GM21786 (cell line): Measurements from ENCODE around the gene NADSYN1.

Source experiments
- ATAC-seq: cut with Tn5 transposase; IDR thresholded peaks from one replicate; pipeline ENCODE4 v1.9.1; 2021; ENCODE audit not compliant: unreplicated experiment

NADSYN1 gene

DNA sequence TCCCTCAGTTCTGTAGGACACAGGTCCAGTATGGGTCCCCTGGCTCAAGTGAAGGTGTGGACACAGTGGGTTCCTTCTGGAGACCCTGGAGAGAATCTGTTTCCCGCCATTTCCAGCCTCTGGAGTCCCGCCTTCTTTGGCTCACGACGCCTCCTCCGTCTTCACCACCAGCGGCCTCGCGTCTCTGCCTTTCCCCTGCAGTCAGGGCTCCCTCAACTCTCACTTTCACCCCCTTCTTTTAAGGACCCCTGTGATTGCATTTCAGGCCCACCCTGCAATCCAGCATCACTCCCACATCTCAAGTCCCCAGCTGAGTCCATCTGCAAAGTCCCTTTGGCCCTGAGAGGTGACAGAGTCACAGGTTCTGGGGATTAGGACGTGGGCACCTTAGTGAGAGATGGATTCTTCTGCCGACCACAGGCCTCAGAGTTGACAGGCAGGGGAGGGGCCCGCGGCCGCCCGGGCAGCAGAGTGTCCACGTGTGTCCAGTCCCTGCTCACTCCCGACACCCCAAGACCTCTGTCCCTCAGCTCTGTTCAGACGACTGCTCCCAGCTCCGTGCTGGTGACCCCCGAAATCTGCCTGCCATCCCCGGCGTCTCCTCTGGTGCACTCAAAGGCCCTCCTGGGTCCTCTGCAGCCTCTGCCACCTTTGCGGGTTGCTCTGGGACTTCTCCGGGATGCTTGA lies 37.2 kb downstream of the NADSYN1 start:
- ATAC-seq, result no peak

DNA sequence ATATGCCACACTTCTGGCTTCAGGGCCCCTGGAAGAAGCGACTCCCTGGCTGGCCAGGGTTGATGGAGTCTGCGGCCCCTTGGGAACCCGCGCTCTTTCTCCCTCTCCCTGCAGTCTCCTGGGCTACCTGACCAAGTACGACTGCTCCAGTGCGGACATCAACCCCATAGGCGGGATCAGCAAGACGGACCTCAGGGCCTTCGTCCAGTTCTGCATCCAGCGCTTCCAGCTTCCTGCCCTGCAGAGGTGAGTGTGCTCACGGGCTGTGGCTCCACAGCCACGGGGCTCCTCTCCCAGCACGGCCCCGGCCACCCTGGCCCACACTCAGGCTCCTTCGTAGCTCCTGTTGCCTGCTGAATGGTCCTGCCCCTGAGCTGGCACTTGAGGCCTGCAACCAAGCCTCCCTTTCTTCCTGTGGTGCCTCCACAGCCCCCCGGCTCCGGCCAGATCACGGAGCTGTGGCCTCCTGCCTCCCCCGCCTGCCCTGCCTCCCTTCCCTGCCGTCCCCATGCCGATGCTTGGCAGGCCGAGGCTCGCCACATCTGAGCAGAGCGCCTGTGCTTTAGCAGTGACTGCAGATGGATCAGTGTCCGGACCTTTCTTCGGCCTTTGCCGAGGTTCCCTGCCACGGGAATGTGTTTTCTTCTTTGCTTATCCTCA lies 37.9 kb downstream of the NADSYN1 start:
- ATAC-seq, result no peak

DNA sequence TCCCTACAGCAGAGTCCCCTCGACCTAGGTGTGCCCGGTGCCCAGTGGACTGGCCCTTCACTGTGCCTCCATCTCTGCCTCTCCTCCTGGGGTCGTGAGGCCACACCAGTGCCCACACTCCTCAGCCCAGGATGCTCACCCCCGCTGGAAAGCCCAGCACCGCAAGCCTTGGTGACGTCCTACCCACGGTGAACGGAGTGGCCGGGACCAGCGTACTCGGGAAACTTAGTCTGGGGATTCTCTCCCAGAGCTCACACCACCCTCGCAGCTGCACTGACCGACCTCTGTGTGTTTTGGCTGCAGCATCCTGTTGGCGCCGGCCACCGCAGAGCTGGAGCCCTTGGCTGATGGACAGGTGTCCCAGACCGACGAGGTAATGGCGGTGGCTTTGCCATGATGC lies 38.5 kb downstream of the NADSYN1 start:
- ATAC-seq, result no peak

DNA sequence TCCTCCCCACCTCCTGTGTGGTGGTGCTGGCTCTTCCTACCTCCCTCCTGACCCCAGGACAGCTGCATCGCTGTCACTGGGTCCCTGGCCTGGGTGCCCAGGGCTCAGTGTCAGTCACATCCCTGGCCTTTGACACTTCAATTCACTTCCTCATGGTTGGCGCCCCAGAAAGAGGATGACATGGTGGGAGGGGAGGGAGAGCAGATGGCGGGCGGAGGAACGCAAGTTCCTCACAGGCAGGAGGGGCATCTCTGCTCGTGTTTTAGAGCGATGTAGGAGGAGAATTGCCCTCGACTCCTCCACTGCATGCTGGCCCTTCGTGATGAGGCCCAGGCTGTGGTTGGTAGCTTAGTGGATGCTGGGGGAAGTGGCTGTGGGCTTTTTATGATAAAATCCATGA lies 38.9 kb downstream of the NADSYN1 start:
- no peak for ATAC-seq

DNA sequence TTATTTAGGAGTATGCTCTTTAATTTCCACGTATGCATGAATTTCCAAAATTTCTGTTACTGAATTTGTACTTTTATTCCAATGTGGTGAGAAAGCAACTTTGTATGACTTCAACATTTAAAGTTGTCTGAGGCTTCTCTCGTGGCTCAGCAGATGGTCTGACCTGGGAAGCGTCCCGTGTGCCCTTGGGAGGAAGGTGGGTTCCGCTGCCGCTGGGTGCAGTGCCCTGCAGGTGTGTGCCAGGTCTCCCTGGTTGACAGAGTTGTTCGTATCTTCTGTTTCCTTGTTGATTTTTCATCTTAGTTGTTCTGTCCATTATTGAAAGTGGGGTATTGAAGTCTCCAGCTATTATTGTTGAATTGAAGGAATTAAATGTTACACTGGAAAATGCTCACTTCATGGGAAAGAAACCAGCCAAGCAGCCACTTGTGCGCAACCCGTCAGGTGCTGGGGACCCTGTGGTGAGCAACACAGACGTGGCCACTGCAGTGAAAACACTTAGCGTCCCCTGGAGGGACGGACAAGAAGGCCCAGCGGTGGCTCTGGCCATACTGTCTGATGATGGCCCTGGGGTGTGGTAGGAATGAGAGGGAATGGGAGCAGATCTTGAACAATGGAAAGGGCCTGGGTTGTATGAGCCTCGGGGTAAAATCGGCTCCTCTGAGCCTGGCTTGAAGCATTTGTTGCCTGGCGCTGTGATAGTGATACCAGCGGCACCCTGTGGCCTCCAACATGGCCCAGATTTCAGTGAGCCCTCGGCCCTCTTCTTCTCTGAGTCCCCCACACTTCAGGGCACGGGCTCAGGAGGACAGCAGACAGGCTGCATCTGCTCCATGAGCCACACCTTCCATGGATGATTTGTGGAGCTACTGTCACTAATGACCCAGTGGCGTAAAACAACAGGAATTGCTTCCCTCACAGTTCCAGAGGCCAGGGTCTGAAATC lies 42.6 kb downstream of the NADSYN1 start:
- no peak for ATAC-seq

DNA sequence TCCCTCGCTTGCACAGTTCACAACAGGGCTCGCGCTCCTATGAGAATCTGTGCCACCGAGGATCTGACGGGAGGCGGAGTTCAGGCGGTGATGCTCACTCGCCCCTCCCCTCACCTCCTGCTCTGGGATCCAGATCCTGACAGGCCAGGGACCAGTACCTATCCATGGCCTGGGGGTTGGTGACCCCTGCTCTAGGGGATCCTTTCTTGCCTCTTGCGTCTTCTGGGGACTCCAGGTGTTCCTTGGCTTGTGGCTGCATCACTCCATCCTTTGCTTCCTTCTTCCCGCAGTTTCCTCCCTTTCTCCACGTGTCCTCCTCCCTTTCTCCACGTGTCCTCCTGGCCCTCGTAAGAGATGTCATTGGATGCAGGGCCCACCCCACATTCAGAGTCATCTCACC lies 43.4 kb downstream of the NADSYN1 start:
- ATAC-seq, result no peak

DNA sequence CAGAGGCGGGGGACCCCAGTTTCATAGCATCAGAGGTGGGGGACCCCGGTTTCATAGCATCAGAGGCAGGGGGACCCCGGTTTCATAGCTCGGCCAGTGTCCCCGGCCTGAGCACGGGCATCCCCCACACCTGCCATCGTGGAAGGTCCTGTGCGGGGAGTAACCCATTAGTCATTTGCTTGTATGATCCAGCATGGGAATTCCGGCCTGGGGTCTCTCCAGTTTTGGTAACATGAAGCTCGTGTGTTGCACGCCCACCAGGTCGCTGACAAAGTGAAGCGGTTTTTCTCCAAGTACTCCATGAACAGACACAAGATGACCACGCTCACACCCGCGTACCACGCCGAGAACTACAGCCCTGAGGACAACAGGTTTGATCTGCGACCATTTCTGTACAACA lies 45.1 kb downstream of the NADSYN1 start:
- no peak for ATAC-seq

DNA sequence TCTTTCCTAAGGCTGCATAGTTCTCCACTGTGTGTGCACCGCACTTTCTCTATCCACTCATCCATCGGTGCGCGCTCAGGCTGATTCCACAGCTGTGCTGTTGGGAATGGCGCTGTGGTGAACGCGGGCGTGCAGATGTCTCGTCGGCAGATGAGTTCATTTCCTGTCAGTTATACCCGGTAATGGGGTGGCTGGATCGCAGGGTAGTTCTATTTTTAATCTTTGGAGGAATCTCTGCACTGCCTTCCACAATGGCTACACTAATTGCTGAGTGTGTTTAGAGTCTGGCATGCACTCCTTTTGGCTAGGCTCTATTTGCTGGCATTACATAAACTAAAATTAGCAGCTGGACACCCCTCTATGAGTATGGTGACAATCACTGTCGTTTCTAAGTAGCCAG lies 46.1 kb downstream of the NADSYN1 start:
- no peak for ATAC-seq

DNA sequence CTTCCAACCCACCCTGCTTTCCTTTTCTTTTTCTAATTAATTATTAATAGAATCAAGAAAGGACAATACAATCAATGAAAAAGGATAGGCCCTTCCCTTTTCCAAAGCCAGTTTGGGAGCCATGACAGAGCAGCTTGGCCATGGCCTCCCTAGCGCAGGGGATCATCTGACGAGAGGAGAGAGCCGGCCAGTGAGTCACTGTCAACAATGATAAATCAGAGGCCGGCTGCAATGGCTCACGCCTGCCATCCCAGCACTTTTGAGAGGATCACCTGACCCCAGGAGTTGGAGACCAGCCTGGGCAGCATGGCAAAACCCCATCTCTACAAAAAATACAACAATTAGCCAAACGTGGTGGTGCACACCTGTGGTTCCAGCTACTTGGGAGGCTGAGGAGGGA lies 46.5 kb downstream of the NADSYN1 start:
- no peak for ATAC-seq

DNA sequence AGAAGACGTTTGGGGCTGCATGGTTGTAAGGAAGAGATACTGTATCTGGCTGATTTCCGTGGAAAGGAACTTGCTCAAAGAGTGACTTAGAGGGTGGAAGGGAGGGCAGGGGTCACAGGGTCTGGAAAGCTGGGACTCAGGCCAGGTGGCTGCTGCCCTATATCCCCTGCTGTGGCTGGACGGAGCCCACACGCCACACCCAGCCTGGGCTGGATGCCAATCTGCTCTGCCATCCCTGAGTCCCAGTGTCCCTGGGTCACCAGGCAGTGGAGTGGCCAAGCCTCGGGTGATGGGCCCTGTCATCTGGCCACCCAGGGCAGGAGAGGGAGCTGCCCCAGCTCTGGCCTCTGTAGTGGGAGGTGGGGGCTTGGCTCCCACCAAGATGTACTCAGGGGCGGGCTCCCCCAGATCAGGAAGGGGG lies 47.6 kb downstream of the NADSYN1 start:
- ATAC-seq, result no peak

DNA sequence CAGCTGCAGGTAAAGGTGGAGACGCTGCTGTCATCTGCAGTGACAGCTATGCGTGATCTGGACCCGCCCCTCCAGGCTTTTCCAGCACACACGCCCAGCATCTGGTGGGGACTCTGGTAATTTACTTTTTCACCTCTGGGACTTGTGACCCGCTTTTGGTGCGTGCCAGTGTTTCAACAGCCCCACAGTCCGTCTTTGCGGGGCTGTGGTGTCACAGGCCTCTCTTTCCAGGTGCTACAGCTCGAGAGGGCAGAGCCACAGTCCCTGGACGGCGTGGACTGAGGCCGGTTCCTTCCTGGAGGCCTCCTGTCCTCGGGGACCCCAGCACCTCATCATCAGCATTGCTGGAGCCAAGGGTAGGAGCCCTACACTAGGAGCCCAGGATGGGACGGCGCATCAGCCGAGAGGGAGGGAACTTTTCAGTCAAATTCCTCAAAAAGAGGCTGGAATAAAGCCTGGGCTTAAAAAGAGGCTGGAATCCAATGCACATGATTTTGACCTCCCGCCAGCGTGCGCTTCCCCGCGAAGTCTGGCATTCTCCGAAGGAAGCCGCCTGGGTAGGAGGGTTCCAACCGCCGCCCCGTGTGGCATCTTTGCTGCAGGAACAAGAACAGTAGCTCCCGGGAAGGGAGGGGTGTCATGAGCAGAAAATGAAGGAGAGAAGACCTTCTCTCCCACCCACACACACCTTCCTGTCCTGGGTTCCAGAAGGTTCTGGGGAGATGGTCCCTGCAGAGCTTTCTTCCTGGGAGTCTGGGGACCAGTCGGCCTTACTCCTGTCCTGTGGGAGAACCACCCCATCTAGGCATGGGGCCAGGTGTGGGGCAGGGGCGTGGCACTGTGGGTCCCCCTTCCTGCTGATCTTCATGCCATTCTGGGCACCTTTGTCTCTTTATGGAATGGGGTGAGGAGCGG lies 48.3 kb downstream of the NADSYN1 start:
- ATAC-seq, result no peak

DNA sequence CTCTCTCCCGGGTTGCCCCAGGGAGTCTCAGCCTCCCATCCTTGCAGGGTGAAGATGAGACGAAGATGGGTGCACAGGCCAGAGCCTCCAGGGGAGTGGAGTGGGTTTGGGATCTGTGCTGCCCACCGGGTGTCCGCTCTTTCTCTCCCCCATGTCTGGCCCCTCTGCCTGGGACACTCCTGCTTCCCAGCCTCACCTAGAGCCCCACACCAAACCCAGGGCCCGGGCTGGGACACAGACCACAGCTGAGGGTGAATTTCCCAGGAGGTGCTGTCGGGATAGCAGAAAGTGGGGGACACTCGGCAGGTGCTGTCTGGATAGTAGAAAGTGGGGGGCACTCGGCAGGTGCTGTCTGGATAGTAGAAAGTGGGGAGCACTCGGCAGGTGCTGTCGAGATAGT lies 49.0 kb downstream of the NADSYN1 start:
- ATAC-seq, result no peak

DNA sequence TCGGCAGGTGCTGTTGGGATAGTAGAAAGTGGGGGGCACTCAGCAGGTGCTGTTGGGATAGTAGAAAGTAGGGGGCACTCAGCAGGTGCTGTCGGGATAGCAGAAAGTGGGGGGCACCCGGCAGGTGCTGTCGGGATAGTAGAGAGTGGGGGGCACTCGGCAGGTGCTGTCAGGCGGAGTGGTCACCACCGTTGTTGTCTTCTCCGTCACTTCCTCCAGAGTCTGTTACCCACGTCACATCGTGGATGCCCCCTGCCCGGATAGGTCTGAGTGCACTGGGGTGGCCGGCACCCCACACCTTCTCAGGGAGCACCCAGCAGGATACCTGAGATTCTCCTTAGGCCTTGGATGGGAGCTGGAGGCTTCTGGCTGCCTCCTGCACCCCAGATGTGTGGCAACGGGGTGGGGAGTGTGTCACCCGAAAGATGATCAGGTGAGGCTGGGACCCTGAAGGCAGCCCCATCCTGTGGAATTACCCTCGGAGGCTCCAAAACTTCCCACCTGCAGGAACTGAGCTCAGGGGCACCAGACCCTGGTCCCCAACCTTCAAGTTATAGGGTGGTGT lies 50.0 kb downstream of the NADSYN1 start:
- ATAC-seq, result no peak

DNA sequence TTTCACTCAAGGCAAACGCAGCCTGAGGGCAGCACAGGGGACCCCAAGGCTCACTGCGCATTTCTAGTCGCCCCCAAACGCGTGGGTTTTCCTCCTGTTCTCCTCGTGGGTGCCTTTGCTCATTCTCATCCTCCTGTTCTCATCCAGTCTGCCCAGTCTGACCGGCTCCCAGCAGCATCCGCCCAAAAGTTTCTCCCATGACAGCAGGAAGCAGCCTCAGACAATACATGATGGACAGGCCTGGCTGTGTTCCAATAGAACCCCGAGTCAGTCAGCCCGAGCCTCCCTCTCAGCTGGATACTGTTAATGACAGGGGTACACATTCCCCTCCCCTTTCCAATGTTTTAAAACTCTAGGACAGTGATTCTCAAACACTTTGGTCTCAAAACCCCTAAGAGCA lies 51.5 kb downstream of the NADSYN1 start:
- no peak for ATAC-seq

DNA sequence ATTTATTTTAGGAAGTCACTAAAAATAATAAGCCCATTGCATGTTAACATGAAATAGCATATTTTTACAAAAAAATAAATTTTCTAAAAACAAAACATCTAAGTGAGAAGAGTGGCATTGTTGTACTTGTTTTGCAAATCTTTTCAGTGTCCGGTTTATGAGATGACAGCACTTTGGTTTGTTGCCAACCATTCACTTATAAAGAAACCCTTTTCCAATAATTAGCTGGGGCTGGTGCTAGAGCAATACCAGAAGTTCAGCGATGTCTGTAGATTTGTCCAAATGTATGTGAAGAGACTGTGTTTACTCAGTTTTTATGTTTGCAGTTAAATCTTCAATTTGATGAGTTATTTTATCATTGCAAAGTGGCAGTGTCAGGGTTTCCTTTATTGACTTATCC lies 52.0 kb downstream of the NADSYN1 start:
- no peak for ATAC-seq

DNA sequence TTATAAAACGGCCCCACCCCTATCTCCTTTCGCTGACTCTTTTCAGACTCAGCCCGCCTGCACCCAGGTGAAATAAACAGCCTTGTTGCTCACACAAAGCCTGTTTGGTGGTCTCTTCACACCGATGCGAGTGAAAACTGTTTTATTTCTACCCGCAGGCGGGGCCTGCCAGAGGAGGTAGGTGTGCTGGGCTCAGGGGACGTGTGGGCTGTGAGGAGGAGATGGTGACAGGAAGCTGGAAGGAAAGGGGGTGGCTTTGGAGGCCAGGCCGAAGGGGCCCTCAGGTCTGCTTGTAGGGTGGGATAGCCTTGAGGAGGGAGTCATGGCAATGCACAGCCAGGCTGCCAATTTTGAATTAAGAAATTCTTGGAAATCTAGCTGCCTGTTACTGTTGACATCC lies 52.8 kb downstream of the NADSYN1 start:
- no peak for ATAC-seq

DNA sequence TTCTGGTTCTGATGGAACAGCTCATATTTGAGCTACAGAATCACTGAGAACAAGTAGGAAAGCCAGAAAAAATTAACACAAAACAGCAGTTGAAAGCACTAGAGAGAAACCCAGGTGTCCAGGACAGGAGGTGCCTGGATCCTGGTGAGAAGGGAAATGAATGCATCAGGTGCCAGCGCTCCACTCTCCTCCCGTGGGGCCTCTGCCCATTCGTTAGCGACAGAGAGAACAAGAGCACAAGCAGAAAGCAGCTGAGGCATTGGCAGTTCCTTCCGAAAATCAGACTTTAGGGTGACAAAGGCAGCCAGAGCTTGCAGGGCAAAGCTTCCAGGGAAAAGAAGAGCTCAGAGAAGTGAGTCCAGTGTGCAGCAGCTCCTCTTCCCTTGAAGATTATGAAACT lies 54.1 kb downstream of the NADSYN1 start:
- ATAC-seq, result no peak

DNA sequence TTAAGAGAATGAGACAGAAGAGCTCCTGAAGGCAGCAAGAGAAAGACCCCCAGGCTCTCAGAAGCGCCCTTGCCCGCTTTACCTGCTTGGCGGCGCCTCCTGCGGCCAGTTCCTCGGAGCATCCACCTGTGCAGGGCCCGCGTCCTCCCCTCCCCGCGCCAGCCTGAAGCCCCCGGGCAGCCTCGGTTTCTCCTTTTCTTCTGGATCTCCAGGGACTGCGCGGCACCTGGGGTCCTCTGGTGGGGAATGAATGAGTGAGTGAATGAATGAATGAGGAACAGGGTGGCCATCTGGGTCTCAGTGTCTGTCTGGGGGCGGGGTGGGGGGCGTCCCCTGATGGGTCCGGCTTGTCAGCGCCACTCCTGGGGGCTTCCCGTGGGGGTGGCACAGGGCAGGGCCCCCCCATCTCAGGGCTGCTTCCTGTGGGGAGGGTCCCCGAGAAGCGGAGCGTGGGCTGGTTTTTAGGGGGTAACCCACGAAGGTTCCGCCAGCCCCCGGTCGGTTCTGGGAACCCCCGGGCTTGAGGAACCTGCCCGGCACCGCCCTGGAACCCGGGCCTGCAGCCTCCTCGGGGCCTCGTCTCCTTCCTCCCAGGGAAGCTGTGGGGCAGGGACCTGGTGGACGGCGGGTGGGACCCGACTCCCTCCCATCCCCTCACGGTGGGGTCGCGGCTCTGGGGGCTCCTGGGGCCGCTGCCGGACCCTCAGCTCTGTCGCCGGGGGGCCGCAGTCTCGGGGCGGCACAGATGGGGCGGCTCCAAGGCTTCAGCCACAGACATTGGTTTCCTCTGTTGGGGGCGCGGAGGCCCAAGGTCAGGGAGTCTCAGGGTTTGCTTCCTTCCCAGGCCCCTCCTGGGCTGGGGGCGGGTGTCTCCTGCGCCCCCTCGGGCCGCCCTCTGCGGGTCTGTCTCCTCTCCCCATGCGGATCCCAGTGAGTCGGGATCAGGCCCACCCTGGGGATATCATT lies 65.8 kb downstream of the NADSYN1 start:
- no peak for ATAC-seq

DNA sequence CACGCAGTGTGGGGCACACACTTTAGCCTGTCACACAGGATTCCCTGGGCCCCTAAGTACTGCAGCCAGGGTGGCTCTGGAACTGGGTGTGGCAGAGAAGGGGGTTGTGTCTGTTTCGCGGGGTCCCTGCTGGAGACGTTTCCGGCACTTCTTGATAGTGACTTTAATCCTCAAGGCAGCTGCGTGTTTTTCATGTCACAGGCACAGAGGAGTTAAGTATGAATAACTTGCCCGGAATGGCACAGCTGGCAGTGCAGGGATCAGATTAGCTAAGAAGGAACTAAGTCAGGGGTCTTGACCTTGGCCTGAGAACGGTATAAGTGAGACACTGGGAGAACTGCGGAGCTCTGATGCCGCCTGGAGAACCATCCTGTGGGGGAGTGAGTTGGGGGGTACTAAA lies 66.5 kb downstream of the NADSYN1 start:
- no peak for ATAC-seq
